Subcutaneous adipose tissue (tissue), 4 donors: ENCODE data around the gene UPK1B. TPM values are rescaled to one million over a fixed set of nuclear protein-coding genes. Genes with fewer than 3 reads are reported as not detected.

Experiments used
- CTCF ChIP-seq: fragments of 450-650 bp; IDR thresholded peaks from one replicate; pipeline ENCODE4 v1.5.1; 2016; ENCODE audit warnings: low read depth, mild to moderate bottlenecking, control low read depth, antibody characterized with exemption, moderate library complexity
- total RNA-seq, 4 donors: library from RNA; depleted of rRNA; stranded (reverse); fragments of >200 nt; gene quantifications; one replicate each; pipeline ENCODE4 v1.1.0, GENCODE V29; 2016

Gene UPK1B
- total RNA-seq, 4 donors from 2014 or later: 0.65 TPM; not detected in 3

GRCh38 chr3:119220198-119220597 lies 46.8 kb downstream of the UPK1B start:
- TF ChIP-seq CTCF: no peak

- no peak for TF ChIP-seq CTCF
These were observed 47.7 kb downstream of the UPK1B start for GRCh38 chr3:119220970-119221667.

- no peak for TF ChIP-seq CTCF
These were observed 48.5 kb downstream of the UPK1B start for GRCh38 chr3:119221779-119222320.

- no peak for TF ChIP-seq CTCF
These were observed 49.0 kb downstream of the UPK1B start for GRCh38 chr3:119222391-119222790.

- no peak for TF ChIP-seq CTCF
These were observed 50.1 kb downstream of the UPK1B start for GRCh38 chr3:119223511-119223910.

GRCh38 chr3:119225121-119225520 lies 51.7 kb downstream of the UPK1B start:
- TF ChIP-seq CTCF: no peak

- TF ChIP-seq CTCF: no peak
These were observed 53.9 kb downstream of the UPK1B start for GRCh38 chr3:119227070-119227850.
